Fibroblast of villous mesenchyme (primary cell): ENCODE data around the gene ZDBF2. TPM values are rescaled to one million over a fixed set of nuclear protein-coding genes. Genes with fewer than 3 reads are reported as not detected.

Source experiments
- DNase-seq: peaks from one replicate; pipeline ENCODE4 v3.0.0-alpha.2; 2010; ENCODE audit warnings: low read depth
- H3K4me3 ChIP-seq: 2 replicates; pipeline ENCODE4 v1.5.1; 2011; ENCODE audit warnings: low read depth, mild to moderate bottlenecking, low read length
- total RNA-seq: library from RNA; depleted of rRNA; stranded (reverse); fragments of >200 nt; gene quantifications from 2 replicates; pipeline ENCODE4 v1.2.3, GENCODE V29; 2012
- TF ChIP-seq, protein P1 (sequence below): IDR thresholded peaks from 2 replicates; pipeline ENCODE4 v1.5.1; 2012; ENCODE audit warnings: low read depth, mild to moderate bottlenecking, low read length; ENCODE audit not compliant: insufficient read depth

The ZDBF2 gene
- total RNA-seq, 1 donor: 17.3 TPM

DNA sequence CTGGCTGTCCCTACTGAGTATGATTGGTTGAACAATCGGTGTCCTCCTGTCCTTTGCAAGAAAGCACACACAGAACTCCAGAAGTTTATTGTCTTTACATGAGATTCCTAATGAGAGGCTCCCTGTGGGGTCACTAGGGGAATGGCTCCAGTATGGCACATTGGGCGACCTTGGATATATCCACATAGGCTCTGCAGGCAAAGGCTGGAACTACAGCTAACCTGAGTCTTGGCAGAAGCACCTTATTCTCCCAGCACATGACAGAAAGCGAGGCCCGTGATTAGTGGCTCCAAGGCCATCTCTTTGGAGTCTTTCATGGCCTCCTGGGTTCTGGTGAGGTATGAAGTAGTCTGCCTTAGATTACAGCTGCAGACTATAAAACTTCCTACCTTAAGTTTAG, 49.0 kb downstream of the ZDBF2 start:
- no peak overlapping the region for H3K4me3 ChIP-seq
- no peak for DNase-seq
- TF ChIP-seq, protein P1, sequence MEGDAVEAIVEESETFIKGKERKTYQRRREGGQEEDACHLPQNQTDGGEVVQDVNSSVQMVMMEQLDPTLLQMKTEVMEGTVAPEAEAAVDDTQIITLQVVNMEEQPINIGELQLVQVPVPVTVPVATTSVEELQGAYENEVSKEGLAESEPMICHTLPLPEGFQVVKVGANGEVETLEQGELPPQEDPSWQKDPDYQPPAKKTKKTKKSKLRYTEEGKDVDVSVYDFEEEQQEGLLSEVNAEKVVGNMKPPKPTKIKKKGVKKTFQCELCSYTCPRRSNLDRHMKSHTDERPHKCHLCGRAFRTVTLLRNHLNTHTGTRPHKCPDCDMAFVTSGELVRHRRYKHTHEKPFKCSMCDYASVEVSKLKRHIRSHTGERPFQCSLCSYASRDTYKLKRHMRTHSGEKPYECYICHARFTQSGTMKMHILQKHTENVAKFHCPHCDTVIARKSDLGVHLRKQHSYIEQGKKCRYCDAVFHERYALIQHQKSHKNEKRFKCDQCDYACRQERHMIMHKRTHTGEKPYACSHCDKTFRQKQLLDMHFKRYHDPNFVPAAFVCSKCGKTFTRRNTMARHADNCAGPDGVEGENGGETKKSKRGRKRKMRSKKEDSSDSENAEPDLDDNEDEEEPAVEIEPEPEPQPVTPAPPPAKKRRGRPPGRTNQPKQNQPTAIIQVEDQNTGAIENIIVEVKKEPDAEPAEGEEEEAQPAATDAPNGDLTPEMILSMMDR: no peak

GRCh38 chr2:206324869-206325268, 50.4 kb downstream of the ZDBF2 start:
- DNase-seq: no peak
- H3K4me3 ChIP-seq: no peak overlapping the region
- TF ChIP-seq, protein P1: no peak

DNA sequence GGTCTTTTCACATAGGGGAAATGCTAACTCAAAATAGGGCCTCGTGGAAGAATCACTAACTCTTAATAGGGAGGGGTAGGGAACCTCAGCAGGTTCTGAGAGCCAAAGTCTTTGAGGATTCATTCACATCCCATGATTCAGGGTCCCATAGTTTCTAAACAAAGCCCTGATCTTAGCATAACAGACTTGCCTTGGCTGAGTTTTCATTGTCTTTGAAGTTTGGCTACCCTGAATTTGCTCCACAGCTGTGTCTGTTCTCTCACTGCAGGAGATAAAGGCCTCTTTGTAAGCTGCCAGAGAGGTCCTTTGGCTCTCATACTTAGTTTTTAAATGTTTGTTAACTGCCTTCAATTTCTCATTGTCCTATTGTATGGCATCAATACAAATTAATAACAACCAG, 54.5 kb downstream of the ZDBF2 start:
- DNase-seq: no peak
- TF ChIP-seq, protein P1: no peak

GRCh38 chr2:206336861-206337260, 62.4 kb downstream of the ZDBF2 start:
- H3K4me3 ChIP-seq: no peak overlapping the region
- TF ChIP-seq, protein P1: no peak
- DNase-seq: no peak

More for the DNA sequence above, 54.5 kb downstream of the ZDBF2 start:
- H3K4me3 ChIP-seq: no peak overlapping the region

DNA sequence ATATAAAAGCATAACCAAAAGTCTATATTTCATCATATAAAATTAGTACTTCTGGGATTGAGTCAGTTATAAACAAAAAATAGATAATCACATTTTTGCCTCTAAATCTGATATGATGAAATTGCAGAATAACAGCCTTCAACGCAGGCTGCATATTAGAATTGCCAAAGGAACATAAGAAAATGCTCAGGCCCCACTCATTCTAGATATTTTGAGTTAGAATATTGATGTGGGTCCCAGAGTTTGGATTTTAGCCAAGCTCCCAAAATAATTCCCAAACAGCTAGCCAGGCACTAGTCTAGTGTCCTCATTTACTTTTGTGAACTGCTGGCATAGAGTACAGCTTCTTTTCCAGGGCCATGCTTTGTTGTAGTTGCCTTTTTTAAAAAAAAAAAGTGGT, 63.5 kb downstream of the ZDBF2 start:
- DNase-seq: no peak
- no peak overlapping the region for H3K4me3 ChIP-seq
- TF ChIP-seq, protein P1: no peak

DNA sequence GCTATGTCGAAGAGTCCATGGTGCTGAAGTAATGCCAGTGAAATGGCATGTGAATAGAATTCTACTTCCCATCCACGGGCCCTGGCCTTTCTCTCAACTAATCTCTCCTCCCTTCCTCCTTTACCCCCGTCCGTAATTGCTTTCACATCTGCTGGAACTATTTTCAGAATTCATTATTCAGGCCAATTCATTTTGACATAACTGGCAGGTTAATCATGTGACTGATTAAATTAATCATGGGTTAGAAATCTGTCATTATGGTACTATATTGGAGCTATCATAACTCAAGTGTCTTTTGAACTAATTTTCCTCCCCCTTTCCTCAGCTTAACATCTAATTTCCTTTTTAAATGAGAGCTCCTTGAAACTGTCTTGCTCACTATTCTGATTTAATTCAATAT, 66.9 kb downstream of the ZDBF2 start:
- TF ChIP-seq, protein P1: no peak
- no peak overlapping the region for H3K4me3 ChIP-seq
- DNase-seq: no peak

GRCh38 chr2:206343144-206343543, 68.7 kb downstream of the ZDBF2 start:
- TF ChIP-seq, protein P1: no peak
- no peak overlapping the region for H3K4me3 ChIP-seq

More at GRCh38 chr2:206343144-206343543, 68.7 kb downstream of the ZDBF2 start:
- DNase-seq: no peak
